G401.6 (cell line): Measurements from ENCODE around the gene PIGN.

Source experiments
- FAIRE-seq: peaks from 2 replicates; lab custom pipeline; 2012; peaks lifted over from hg19 to GRCh38; lab: Jason Lieb, UNC

Gene PIGN

DNA sequence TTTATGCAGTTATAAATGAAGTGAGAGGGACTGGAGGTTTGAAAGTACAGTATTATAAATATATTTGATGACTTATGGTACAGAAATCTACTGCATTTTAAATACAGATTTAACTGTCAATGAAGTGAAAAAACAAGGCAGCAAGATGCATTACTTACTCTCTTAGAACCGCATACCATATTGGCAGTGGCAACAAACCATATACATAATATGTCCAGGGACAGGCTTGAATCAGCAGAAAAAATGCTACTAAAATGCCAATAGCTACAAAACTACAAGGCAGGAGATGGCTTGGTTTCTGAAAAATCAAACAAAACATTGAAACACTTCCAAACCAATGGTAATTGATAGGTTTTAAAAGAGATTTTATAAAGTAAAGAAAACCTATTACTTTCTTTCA, 77.2 kb downstream of the PIGN start:
- no peak for FAIRE-seq

DNA sequence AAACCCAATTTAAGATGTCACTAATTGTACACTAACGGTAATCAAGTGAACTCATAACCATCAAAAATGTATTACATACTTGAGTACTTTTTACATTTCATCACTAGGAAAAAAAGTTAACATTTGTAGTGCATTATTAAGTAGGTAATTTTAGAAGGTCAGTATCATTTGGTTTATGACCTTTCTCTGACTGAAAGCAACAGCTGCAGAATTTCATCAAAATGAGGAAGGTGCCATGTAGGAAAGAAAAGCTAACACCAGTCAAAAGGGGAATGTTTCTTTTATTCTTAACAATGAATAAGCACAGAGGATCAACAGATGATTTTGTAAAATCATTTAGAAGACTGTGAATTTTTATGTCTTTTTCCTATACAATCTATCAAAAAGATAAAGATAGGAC, 79.0 kb downstream of the PIGN start:
- no peak for FAIRE-seq

DNA sequence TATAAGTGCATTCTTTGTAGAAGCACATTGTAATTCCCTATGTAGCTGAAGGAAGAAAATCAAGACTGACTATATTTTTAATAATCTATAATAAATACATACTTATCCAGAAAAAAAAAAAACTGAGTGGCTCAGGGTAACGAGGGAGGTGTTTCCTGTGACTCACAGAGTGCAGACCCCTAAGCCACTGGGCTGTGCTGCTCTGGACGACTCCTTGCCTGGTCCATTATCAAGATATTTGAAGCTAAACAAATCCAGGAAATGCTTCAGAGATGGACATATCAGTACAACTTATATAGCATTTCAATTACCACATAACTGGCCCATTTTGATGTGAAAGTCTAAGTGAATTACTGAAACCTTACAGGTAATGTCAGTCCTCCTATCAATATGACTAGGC, 80.6 kb downstream of the PIGN start:
- no peak for FAIRE-seq

DNA sequence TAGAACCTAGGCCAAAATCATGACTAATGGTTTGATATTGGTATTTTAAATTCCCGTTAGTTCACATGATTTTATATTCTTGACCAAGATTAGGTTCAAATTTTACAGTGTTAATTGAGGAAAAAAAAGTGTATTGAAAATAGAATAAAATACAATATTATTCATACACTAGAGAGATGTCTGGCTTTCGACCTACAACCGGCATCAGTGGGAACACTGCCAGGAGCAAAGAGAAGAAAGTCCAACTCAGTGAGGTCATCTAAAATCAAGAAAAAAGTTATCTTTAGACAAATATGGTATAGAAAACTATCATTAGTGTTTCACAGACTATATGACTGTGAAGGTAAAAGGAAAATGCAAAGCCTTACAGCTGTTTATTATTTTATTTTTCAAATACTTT, 81.5 kb downstream of the PIGN start:
- no peak for FAIRE-seq

DNA sequence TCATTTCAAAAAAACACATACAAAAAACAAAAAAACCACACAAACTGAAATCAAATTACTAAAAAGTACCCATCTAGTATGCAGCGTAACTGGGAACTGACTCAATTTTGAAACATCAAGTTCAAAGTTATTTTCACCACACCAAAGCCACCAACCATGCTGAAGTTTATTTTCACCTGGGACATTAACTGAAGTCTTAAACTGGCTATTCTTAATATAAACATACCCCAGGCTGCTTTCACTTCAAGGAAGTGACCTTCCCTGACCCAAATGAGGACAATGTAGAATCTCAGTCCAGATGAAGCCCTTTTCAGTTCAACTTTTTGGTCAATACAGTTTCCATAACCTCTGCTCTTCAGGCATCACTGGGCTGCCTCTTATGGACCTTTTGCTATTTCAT, 84.6 kb downstream of the PIGN start:
- FAIRE-seq, result no peak

DNA sequence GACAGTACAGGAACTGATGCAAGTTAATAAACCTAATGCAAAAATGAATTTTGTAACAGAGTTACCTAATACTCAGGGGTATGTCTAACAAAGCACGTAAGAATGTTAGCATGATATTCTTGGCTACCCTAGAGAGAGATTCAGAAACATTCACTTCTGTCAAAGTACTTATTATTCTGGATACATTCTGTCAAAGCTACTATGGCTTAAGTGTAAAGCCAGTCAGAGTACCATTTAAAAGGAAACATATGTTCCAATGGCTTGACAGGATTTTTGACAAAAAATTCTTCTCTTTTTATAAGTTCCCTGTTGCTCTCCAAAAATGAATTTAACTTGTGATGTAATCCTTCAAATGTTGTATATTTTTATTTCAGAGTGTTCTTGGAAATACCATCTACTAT, 85.5 kb downstream of the PIGN start:
- FAIRE-seq, result no peak

DNA sequence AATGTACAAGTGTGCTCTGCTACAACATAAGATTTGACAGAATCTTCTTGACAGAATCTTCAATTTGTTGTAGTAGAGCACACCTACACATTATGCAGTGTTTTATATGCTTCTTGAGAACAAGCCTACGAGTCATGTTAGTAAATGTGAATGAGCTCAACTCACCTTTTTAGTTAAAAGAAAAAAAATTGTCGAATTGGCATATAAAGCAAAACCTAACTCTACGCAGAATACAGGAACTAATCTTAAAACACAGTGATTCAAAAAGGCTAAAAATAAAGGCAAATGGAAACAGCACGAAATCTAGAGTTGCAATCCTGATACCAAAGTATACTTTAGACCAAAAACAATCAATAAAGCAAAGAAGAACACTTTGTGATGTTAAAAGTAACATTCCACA, 87.9 kb downstream of the PIGN start:
- FAIRE-seq, result no peak

DNA sequence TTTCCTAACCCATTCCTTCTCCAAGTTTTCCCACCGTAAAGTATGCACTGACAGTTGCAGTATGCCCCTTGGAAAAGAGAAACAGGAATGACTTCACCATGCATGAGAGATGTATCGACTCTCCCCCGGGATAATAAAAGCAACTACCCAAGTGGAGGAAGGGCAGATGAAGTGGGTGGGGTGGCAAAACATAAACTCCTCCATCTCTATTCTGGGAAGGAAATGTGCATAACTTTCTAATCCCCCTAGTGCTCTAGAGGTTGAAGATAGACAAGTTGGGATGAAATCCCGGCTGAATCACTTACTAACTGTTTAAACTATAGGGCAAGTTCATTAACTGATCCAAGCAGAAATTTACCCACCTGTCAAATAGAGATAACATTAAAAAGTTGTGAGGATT, 89.2 kb downstream of the PIGN start:
- no peak for FAIRE-seq

DNA sequence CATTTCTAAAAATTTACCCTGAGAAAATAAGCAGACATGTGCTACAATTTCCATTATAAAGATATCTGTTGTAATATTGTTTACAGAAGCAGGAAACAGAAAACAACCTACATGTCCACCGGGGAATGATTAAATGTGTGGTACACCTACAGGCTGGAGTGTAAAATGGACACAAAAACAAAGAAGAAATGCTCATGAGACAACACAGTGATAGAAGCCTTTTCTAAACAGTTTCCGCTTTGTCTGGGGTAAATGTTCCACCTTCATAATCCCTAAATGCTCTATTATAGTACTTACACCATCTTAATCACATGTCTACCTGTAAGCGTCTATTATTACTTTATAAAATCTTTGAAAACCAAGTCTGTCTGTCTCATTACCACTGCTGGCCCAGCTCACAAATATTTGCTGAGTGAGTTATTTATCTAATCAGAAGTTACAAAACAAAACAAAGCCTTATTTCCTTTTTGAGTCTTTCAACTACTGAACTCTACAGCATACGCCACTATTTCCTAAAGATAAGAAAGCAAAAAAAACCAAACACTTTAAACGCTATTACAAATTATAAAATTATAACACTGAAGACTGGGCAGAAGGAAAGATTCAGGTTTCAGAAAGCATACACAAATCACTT, 95.3 kb downstream of the PIGN start:
- no peak for FAIRE-seq

DNA sequence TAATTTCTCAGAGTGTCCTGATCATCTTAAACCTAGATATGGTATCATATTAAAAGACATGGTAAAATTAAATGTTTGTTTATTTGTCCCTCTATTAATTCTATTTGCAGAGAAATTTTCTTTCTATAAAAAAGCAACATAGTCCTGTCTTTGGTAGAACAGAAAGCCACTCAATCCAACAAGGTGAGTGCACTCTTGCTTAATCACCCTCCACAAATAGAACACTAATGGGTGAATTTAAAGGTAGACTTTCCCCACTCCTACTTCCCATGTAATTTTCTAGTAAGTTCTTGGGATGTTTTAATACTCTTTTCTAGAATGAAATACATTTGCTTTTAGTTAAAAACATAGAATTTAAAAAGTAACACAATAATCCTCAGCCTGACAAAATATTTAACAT, 97.7 kb downstream of the PIGN start:
- FAIRE-seq, result no peak

DNA sequence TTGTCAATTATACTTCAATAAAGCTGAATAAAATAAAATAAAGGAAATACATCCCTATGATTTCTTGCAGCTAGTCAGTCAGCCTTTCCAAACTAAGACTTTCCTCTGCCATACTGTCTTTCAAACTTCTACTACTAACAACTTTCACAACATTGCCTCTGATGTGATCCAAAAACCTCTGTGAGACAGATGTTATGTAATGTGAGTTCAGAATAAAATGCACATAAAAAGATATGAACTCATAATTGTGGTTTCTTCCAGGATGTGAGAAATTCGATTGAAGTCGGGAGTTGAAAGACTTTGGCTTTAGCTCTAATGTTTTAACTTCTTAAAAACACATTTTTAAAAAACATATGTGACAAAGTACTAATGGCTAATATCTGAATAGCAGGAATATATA, 98.7 kb downstream of the PIGN start:
- no peak for FAIRE-seq

DNA sequence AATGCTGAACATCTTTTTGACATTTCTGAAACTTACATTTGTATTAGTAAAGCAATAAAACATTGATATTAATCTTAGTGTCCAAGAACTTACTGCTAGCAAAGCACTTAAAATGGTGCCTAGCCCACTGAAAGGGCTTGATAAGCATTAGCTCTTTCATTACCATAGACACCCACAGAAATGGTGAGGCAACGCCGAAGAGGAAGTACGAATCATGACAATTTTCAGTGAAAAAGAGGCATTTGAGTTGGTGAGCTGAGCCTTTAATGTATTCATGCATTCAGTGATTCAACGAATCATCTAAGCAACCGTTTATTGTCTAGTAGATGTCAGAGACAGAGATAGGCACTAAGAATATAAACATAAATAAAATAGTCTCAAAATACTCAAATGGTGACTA, 101.1 kb downstream of the PIGN start:
- no peak for FAIRE-seq

DNA sequence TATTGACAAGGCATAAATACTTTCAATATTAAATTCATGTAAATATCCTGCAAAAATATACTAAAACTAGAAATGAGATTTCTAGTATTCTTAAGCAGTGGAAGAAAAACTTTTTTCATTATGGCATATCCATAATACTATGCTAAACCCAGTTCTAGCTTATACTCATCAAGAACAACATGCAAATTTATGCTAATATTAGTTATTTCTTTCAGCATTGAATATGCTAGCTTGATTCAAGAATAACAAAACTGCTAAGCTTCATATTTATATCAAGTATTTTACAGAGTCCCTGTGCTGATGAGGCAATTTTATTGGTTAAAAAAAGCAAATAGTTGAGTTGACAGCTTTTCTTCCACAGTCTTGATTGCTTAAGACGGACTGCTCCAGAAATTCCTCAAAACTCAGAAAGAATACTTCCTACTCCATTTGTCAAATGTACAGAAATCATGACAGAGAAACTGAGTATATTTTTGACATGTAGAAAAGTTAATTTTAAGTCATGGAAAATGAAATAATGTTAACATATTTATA, 105.0 kb downstream of the PIGN start:
- FAIRE-seq, result no peak

DNA sequence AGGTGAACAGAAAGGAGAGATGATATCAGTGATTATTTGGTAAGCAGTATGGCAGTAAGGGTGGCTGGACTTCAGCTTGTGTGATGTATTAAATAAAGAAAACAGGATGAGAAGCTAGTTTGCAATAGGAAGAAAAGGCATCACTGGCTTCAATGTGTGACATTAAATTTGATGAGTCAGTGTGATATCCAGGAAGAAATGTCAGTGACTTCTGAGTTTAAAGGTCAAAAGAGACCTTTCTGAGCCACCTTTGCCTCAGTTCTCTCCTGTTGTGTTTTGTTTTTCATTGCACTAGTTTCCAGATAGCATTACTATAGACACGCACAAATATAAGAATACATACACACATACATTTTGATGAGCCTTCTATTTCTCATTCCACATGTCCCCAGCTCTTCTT, 105.6 kb downstream of the PIGN start:
- no peak for FAIRE-seq

DNA sequence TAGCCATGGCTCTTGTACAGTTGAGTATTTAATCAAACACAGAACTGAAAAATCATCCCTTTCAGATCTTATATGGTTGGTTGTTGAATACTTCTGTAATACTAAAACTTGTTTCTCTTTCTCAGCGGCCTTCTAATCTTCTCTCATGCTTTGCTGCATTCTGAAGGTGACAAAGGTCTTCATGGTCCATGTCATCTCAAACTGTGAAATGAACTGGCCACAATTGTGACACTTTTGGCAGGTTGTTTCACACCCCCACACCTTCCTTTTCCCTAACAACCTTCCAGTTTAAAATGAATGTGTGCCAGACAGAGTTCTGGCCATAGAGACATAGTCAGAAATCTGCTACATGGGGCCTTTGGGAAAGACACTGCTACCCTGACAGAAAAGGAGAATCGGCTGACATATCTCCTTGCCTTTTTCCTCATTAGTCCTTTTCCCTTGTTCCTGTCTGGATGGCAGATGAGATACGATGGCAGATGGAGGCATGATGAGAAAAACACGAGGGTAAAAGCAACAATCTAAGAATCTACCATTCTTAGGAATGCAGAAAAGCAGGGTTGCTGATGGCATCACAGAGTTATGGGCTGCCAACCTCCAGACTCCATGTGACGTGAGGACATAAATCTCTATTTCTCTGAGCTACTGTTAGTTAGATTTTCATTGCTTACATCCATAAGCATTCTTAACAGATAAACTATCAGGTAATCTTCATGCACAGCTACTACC, 106.5 kb downstream of the PIGN start:
- FAIRE-seq, result no peak

DNA sequence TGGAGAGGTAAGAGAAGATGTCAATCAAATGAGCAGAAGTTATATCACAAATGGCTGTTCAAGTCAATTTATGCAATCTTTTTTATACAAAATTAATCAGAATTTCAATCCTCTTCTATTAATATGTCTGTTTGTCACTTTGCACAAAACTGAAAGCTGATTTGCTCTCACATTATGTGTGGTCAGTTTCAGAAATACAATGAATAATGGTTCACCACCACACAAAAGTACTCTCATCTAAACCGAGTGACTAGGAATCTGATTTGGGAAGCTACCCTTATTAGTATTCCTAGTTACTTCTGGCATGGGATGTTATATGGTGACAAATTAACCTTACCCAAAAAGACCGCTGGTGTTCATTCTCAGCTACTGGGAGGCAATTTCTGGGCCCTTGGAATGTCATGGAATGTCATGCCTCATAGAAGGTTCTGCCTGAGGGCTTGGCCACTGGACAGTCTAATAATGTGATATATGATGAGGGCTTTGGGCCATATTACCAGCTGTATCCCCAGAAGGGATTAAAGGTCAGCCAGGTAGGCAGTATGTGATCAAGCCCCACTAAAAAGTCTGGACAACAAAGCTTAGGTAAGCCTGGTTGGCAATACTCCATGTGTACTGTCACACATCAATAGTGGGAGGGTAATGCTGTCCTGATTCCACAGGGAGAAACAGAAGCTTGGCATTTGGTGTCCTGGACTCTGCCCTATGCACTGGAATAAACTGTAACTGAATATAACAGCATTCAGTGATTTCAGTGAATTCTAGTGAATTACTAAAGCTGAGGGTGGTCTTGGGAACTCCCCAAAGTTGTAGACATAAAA, 113.2 kb downstream of the PIGN start:
- no peak for FAIRE-seq

DNA sequence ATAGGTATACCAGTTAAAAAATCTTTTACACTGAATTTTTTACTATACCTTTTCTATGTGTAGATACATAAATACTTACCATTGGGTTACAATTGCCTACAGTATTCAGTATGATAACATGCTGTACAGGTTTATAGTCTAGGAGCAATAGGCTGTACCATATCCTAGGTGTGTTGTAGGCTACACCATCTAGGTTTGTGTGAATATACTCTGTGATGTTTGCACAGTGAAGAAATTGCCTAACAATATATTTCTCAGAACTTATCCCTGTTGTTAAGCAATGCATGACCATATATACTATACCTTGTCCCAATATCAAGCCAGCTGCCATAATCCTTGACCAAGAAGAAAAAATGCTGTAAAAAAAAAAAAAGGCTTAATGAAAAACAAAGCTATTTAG, 114.5 kb downstream of the PIGN start:
- no peak for FAIRE-seq

DNA sequence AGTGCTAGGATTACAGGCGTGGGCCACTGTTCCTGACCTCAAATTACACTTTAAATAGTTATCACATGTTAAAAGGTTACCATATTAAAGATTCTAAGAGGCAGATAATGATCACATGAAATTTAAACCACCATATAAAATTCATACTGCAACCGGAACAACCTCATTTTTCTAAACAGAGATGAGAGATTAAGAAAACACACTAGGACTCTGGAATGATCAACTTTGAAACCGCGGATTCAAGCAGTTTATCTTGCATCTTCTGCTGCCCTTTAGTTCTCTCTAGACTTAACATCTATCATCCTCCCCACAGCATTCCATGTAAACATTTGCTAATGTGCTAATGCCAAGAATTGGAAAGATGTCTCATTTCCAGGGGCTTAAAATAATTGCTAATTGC, 115.8 kb downstream of the PIGN start:
- no peak for FAIRE-seq

DNA sequence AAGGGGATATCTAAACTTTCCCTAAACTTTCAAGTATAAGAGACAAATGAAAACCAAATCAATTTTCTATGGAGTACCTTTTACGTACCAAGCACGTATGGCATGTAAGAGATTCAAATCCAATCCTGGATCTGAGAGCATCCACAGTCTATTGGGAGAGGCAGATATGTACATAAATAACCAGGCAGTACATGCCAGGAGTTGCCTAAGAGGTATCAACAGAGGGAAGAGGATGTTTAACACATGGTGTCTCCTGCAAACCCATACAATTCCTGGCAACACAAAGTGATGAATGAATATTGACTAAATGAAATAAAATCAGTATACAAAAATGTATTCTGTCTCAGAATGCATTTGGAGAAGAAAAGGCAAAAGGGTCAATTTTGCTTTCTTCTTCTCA, 116.6 kb downstream of the PIGN start:
- no peak for FAIRE-seq

DNA sequence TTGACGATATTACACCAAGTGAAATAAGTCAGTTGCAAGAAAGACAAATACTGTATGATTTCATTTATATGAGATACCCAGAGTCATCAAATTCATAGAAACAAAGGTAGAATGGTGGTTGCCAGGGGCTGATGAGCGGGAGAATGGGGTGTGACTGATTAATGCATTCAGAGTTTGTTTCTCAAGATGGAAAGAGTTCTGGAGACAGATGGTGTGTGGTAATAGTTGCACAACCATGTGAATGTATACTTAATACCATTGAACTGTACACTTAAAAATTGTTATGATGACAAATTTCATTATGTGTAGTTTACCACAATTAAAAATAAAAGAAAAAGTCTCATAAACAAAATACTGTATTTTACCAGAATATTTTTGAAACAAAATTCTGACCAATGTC, 117.3 kb downstream of the PIGN start:
- FAIRE-seq, result peak; percentile 45

DNA sequence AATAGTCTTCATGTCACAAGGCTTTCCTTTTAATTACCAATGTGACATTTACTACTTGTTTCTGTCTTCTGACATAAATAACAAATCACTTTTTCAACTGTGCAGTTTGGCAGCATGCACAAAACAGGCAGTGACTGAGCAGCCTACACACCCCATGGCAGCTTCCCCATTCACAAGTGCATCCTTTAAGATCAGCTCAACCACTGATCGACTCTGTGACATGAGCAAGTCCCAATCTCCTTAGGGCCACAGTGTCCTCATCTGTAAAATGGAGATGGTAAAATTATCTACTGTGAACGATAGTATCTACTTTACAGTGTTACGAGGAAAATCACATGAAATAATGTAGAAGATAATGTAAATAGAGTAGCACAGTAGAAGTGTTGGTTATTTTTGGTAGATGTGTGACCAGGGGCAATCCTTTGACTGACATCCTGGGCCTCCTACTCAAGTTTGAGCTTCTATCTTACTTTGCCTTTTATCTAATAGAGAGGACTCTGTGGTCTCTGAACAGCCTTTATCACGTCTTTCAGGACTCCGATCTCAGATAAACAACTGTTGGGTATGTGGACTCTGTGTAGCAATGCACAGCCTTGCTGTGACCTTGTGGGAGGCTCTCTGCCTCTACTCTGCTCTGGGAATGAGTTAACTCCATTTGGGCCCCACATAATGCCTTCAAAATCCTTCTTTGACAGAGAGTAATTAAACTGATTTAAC, 120.6 kb downstream of the PIGN start:
- FAIRE-seq, result no peak

DNA sequence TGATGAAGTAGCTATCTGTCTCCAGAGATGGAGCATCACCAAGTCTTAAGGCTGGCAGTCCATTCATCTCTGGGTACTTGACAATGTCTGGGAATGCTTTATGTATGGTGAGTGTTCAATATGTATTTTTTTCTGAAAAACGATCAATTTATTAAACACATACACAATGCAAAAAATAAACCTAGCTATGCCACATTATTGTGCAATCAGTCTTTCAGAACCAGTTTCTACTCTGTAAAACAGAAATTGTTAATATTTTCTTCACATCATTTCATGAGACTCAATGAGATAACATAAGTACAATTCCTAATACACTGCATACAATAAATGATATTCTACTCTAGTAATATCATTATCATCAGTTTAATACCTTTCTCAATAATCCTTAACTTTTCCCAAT, 122.5 kb downstream of the PIGN start:
- FAIRE-seq, result no peak
